Activated CD4-positive, alpha-beta T cell treated with anti-CD3 and anti-CD28 coated beads, Interleukin-10, Interleukin-2, amounts not matched to agents 100 ng/mL and 50 ng/mL, durations not matched to agents 16 hours and 8 hours (primary cell): ENCODE measurements around the gene MCF2.
A peak's percentile ranks its signal among the peaks of the same experiment; 100 is the strongest.
"Not testable (repeated sequence)": the region's sequence is repeated elsewhere in the genome, so short reads cannot be mapped to it uniquely, and the experiment has no call there.

ENCODE experiments used
- DNase-seq: peaks from one replicate; pipeline ENCODE4 v3.0.0-alpha.2; 2020

Gene MCF2

DNA sequence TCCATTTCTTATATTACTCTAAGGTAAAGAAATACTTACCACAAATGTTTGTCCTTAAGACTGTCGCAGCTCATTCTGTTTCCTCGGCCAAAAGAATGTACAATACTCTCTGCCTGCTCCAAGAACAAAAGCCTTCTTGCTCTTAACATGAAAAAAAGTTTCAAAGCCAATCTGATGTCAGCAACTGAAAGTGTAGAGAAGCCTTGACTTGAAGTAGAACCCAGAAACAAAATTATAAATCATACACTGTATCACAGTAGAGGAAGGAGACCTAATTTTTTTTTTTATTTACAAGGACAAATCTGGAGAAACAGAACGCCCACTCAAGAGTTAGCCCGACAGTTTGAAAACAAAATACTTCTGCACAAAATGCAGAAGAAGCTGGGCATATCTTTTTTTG lies at the start of gene MCF2:
MCF2 (minus strand) TSS at position 101 of the 400 bp plus-strand sequence. CDS start 56,423 bp downstream, outside the sequence.
- DNase-seq: no peak

DNA sequence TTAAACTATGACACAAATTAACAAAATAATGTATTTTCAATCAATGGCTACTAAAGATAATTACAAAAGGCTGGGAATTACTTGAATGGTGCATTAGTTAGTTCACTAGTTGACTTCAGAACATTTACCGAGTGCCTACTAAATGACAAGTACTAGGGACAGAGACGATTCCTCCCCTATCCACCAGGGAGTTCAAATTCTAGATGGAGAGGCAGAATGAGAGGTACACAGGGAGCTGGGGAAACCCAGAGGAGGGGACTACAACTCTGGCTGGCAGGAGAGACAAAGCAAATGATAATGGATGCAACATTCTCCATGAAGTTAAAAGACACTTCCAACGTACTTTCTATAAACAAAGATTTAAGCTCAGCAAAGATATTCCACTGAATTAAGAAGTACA lies 43.1 kb upstream of the MCF2 start:
- DNase-seq: no peak

GRCh38 chrX:139750390-139750789 lies 42.4 kb upstream of the MCF2 start:
- DNase-seq: no peak

- peak; percentile 73 for DNase-seq
Observed at GRCh38 chrX:139739138-139739537, 31.2 kb upstream of the MCF2 start.

GRCh38 chrX:139738581-139738980 lies 30.6 kb upstream of the MCF2 start:
- DNase-seq: no peak

DNA sequence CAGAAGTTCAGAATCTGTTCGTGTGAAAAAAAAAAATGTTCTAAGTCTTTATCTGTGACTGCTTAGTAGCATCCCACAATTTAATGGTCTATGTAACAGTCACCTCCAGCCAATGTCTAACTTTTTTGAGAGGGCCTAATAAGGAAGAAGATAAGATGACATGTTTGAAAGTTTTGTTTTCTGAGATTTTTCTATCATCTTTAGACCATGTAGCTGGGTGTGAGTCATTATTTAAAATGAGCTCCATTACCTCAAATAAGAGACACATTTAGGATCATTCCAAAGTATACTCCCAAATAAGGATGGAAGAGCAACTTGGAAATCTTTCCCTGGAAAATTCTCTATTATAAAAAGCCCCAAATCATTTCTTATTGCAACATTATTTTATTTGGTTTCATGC lies 28.2 kb upstream of the MCF2 start:
- no peak for DNase-seq

GRCh38 chrX:139734996-139735395 lies 27.0 kb upstream of the MCF2 start:
- DNase-seq: no peak

- peak; percentile 7 for DNase-seq
Observed at GRCh38 chrX:139725720-139726119, 17.8 kb upstream of the MCF2 start.

GRCh38 chrX:139724626-139725025 lies 16.7 kb upstream of the MCF2 start:
- no peak for DNase-seq

DNA sequence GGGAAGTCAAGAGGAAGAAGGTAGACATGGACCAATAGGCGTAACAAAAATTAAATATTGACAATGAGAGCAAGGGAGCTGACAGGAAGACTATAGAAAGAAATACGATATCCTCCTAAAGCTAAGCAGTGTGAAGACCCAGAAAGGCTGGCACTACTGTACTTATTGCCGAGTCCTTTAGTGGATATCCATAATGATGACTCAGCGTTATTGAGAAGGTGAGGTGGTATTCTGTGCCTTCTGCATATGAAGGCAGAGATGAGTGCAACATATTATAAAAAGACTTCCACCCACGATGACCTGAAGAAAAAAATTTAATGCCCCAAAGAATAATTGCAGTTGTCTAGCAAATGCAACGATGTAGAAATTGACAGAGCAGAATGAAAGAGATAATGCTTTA lies 13.0 kb upstream of the MCF2 start:
- DNase-seq: no peak

DNA sequence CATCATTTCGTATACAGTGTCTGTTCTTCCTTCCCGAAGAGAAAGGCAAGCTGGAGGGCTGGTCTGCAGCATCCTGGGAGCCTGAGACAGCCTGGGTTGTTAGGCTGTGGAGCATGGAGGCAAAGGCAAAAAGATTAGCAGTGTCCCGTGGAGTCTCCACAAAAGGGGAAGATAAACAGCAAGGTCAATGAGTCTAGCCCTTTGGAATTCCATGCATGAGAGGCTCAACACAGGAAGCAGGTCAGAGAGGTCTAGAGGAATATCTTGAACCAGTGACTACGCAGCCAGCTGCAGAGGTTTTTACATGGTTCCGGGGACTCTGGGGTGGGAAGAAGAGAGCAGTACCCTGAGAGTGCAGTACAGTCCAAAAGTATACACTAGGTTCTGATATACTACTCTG lies 12.2 kb upstream of the MCF2 start:
- no peak for DNase-seq

DNA sequence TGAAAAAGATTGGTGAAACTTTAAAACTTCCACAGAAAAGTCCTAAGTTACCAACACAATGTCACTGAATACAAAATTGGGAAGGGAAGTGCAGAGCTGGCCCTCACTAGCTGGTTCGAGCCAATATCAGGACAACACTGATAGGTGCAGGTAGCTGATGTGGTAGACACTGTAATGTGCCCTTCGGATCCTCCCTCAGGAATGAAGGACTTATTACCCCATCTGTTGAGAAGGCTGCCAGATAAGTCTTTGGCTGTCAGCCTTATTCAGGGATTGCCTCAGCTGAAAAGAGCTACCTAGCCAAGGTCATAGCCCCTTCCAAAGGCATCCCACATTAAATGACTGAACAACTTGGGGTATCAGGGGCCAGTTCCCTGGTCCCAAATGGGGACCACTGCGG lies 5.3 kb downstream of the MCF2 start:
- no peak for DNase-seq

GRCh38 chrX:139692908-139693307 lies 15.1 kb downstream of the MCF2 start:
- no peak for DNase-seq

GRCh38 chrX:139692506-139692849 lies 15.5 kb downstream of the MCF2 start:
- no peak for DNase-seq

DNA sequence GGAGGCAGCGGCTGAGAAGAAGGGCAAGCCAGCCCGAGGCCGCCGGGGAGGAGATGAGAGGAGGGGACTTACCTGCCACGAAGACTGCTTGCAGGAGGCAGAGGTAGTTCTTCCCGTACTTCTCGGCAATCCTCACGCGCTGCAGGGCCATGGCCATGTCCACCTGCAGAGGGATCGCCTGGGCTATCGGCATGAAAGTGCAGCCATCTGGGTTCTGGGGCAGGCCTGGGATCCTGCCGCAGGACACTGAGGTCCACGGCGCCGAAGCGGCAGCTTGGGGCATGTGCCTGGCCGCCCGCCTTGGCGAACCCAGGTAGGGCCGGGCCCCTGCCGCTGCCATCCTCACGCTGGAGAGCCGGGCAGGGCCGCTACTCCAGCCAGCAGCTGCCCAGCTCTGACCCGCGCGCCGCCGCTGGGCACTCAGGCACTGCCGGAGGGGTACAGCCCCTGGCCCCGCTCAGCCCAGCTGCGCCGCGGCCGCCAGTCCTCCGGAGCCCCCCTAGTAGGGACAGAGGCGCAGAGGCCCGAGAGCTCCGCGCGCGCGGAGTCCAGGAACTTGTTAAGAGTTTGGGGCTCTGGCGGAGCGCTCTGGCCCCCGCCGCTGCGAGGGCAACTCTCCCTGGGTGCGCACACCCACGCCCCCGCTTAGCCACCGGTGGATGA lies 16.0 kb downstream of the MCF2 start:
- no peak for DNase-seq

DNA sequence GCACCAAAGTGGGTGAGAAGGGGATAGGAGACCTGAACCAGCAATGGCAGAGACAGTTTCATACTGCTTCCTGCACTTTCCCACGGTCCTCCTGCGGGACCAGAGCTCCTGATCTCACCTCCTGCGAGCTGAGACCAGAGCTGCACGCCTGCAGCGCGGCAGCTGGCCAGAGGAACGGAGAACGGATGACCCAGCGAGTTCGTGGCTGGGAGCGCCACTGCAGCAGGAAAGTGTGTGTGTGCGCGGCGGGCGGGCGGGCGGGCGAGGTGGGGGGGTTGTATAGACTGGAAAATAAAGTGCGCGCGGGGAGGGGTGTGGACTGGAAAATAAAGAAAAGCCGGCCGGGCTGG lies 16.5 kb downstream of the MCF2 start:
- no peak for DNase-seq

DNA sequence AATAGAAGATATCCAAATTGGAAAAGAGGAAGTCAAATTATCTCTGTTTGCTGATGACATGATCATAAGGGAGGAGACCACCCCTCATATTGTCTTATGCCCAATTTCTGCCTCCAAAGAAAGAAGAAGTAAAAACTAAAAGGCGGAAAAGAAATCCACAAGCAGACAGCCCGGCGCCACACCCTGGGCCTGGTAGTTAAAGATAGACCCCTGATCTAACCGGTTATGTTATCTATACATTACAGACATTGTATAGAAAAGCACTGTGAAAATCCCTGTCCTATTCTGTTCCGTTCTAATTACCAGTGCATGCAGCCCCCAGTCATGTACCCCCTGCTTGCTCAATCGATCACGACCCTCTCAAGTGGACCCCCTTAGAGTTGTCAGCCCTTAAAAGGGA lies 22.8 kb downstream of the MCF2 start:
- DNase-seq: not testable (repeated sequence)

GRCh38 chrX:139680356-139680755 lies 27.6 kb downstream of the MCF2 start:
- no peak for DNase-seq

GRCh38 chrX:139647597-139647996 lies 60.4 kb downstream of the MCF2 start:
- peak; percentile 38 for DNase-seq

- DNase-seq: no peak
Observed at GRCh38 chrX:139642241-139642927, 65.6 kb downstream of the MCF2 start.

DNA sequence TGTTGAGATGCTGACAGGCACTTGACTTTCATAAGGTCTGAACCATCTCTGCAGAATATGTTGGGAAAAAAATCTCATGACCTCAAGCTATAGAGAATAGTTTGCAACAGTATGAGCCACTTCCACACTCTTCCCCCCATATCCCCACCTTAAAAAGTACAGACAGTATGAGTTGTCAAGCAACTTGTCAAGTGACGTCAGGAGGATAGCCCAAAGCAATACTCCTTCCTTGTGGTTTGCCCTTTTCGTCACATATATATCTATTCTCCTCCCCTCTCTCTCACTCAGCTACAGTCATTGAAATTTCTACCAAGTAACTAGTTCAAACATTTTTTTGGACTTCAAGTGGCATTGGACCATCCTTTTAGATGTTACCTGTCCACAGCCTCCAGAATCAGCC lies 67.7 kb downstream of the MCF2 start:
- DNase-seq: no peak

DNA sequence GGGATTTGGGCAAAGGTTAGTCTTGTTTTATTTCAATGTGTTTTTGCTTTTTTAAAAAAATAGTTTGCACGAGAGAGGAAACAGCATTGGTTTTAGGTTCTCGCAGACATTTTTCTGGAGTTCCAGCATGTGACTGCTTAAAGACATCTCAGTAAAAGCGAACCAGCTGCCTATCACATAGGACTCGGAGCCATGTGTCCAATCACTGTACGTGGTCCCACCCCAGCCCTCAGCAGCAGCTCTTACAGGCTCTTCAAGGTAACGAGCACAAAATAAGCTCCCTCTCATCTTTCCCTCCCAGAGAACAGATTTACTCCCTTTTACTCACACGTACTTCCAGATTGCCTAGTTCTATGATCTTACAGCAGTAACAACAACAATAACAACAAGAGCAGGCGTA lies 68.7 kb downstream of the MCF2 start:
- no peak for DNase-seq

- DNase-seq: no peak
Observed at GRCh38 chrX:139600105-139600504, 107.9 kb downstream of the MCF2 start.

DNA sequence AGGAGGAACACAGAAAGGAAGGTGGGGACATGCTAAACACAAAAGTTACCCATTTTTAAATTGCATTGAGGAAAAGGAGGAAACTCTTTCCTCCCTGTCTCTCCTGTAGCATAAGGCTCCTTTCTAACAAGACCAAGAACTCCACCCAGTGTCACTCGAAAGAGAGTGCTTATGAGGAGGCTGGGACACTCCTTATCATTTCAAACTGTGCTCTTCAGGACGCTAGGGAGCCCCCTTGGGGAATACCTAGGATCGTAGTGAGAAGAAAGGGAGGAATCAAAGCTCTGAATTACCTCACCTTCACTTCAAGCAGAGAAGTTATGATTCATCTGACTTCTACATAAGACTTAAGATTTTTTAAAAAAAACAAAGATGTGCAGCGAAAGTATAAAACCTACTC lies 111.9 kb downstream of the MCF2 start:
- DNase-seq: no peak

- no peak for DNase-seq
Observed at GRCh38 chrX:139585613-139586012, 122.4 kb downstream of the MCF2 start.
